Urinary bladder (tissue), 4 donors: ENCODE results near the gene EPB41L5. TPM values are rescaled to one million over a fixed set of nuclear protein-coding genes. Genes with fewer than 3 reads are reported as not detected.
"Not testable (repeated sequence)": the region's sequence is repeated elsewhere in the genome, so short reads cannot be mapped to it uniquely, and the experiment has no call there.

ENCODE experiments used
- DNase-seq: peaks from one replicate; pipeline ENCODE4 v3.0.0-alpha.2; 2015; ENCODE audit errors: extremely low spot score
- H3K27ac ChIP-seq: one replicate; pipeline ENCODE4 v1.5.1; 2013; ENCODE audit warnings: low read depth, mild to moderate bottlenecking, moderate library complexity
- H3K36me3 ChIP-seq: one replicate; pipeline ENCODE4 v1.6.1; 2013; ENCODE audit warnings: mild to moderate bottlenecking, moderate library complexity; ENCODE audit not compliant: insufficient read depth
- H3K4me1 ChIP-seq: one replicate; pipeline ENCODE4 v1.6.1; 2013; ENCODE audit warnings: mild to moderate bottlenecking, moderate library complexity; ENCODE audit not compliant: insufficient read depth
- H3K4me3 ChIP-seq: one replicate; pipeline ENCODE4 v1.5.1; 2013; ENCODE audit warnings: low read depth, low read length
- WGBS: extraction: QIAGEN DNeasy Blood & Tissue Kit; methylation state at CpG from one replicate; pipeline ENCODE4 v1.1.7; 2013; 5-methylcytosine and 5-hydroxymethylcytosine counted together
- polyA plus RNA-seq: library from polyadenylated mRNA; stranded (reverse); fragments of 200-250 nt; gene quantifications from one replicate; pipeline ENCODE4 v1.2.3, GENCODE V29; 2013
- total RNA-seq: library from RNA; depleted of rRNA; stranded (reverse); fragments of >200 nt; gene quantifications from one replicate; pipeline ENCODE4 v1.2.3, GENCODE V29; 2014
- donor health status: healthy with polysubstance abuse.
- donor health status: healthy.

The EPB41L5 gene
- total and polyA plus RNA-seq, 2 donors = 10.3 to 48.3 TPM

DNA sequence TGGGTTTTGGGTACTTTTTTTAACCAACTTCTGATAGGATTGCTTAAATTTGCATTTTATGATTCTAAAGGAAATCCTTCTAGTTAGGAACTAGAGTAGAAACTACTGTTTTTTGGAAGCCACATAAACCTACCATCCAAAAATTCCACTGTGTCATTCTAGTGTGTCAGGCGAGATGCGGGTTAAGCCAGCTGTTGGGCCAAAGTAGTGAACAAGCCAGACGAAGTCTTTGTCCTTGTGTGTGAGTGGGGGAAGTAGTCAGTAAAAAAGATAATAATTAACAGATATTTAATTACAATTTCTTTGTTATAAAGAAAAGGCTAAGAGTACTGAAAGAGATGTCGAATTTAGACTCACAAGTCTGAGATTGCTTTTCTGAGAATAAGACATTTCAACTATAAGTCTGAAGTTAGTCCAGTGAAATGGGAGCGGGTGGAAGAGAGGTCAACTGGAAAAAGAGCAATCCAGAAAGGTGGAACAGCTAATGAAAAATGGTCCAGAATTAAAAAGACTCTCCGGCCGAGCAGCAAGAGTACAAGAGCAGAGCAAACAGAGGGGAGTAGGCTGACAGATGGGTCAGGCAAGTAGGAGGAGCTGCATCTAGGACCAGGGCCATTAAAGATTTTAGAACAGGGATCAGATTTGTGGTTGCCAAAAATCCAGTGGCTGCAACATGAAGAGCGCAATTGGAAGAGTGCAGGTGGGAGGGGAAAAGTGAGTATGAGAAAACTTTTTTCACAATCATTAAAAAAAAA, 1.5 kb downstream of the EPB41L5 start:
- DNase-seq = no peak
- no peak overlapping the region for H3K27ac ChIP-seq

DNA sequence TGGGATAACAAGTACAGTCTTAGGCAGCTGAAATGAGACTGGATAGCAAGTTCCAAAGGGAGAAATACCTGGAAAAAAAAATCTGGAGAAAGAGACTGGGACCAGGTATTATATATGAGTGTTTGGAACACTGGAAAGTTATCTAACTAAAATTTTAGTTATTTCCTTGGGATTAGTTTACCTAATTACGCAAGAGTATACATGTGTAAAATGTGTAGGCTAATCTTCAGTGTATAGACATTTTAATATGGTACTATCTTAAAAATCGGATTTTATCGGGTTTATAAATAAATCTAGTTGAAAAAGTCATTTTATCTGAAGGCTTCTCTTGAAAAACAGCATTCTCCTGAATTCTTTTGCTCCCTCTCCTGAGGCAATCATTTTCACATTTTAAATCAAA, 3.9 kb downstream of the EPB41L5 start:
- Histone ChIP-seq H3K4me1 (peaks cover 2% of the 10 kb centered on the region), H3K4me3 (no peak overlapping the region), H3K36me3 (no peaks in the 10 kb centered on the region), H3K27ac (no peak overlapping the region)
- DNase-seq = no peak
- 81% methylated on average over 3 of the region's 3 CpGs for WGBS

More for the DNA sequence above, 1.5 kb downstream of the EPB41L5 start:
- Histone ChIP-seq H3K4me1 (peaks cover 2% of the 10 kb centered on the region), H3K36me3 (no peaks in the 10 kb centered on the region), H3K4me3 (no peak overlapping the region)
- WGBS = 76% methylated on average over 8 of the region's 8 CpGs

DNA sequence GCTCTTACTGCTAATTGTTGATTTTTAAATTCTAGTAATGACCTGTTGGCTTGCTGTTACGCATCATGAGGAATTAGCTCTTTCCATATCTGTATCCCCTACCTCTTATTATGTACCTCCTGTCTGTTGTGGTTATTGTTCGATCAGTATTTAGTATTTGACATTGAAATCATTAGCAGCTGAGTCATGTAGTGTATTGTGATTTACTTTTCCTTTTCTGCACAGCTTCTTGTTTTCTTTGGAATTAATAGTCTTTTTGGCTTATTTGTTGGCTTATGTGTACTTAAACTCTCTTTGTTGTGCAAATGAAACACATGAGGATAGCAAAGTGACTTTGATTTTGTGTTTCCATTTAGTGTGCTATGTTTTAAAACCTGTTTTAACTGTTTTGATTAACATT, 4.3 kb downstream of the EPB41L5 start:
- Histone ChIP-seq H3K4me1 (peaks cover 2% of the 10 kb centered on the region), H3K4me3 (no peak overlapping the region)

DNA sequence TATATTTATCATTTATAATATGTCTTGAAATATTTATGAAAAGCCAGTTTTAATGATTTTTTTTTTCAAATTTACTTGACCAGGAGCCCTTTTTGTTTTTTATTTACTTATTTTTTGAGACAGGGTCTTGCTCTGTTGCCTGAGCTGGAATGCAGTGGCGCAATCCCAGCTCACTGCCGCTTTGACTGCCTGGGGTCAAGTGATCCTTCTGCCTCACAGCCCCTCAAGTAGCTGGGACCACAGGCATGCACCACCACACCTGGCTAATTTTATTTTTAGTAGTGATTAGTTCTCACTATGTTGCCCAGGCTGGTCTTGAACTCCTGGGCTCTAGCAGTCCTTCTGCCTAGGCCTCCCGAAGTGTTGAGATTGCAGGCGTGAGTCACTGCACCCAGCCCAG, 5.7 kb downstream of the EPB41L5 start:
- 97% methylated on average over 4 of the region's 4 CpGs for WGBS
- Histone ChIP-seq H3K4me3 (no peak overlapping the region), H3K4me1 (peaks cover 2% of the 10 kb centered on the region), H3K36me3 (no peaks in the 10 kb centered on the region), H3K27ac (no peak overlapping the region)
- no peak for DNase-seq

More for the DNA sequence above, 4.3 kb downstream of the EPB41L5 start:
- Histone ChIP-seq H3K27ac (no peak overlapping the region), H3K36me3 (no peaks in the 10 kb centered on the region)
- no peak for DNase-seq
- 85% methylated on average over 2 of the region's 2 CpGs for WGBS

DNA sequence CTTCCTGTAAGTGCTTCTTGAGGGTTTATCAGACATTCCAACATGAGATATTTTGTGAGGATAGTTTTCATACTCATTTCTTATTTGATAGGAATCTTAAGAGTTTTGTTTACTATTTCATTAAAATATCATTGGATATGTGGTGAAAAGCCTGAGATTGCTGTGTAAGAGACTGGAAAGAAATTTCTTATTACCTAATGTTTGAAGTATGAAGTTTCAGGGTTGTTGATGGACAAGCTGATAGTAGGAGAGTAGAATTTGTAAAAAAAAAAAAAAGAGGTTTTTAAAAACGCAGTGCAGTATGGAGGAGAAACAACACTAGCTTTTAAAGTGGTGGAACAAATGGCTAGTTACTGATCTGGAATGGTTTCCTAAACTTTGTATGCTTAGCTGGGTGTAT, 7.7 kb downstream of the EPB41L5 start:
- WGBS = 56% methylated on average over 1 of the region's 1 CpG
- H3K27ac ChIP-seq = no peak overlapping the region
- H3K4me3 ChIP-seq = no peak overlapping the region
- H3K4me1 ChIP-seq = no peaks in the 10 kb centered on the region
- no peaks in the 10 kb centered on the region for H3K36me3 ChIP-seq
- DNase-seq = no peak

DNA sequence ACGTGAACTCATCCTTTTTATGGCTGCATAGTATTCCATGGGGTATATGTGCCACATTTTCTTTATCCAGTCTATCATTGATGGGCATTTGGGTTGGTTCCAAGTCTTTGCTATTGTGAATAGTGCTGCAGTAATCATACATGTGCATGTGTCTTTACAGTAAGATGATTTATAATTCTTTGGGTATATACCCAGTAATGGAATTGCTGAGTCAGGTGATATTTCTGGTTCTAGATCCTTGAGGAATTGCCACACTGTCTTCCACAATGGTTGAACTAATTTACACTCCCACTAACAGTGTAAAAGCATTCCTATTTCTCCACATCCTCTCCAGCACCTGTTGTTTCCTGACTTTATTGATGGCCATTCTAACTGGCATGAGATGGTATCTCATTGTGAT, 9.6 kb downstream of the EPB41L5 start:
- not testable (repeated sequence) for DNase-seq, H3K36me3 ChIP-seq, H3K4me3 ChIP-seq, H3K4me1 ChIP-seq, H3K27ac ChIP-seq
- WGBS = 94% methylated on average over 1 of the region's 1 CpG

DNA sequence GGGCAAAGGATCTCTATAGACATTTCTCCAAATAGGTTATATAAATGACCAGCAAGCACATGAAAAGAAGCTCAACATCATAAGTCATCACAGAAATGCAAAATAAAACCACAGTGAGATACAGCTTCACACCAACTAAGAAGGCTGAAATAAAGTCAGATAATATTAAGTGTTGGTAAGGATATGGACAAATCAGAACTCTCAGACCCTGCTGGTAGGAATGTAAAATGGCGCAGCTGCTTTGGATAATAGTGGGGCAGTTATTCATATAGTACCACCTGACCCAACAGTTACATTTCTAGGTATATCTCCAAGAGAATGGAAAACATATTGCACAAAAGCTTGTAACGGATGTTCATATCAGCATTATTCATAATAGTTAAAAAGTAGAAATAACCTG, 14.0 kb downstream of the EPB41L5 start:
- Histone ChIP-seq H3K4me1 (no peaks in the 10 kb centered on the region), H3K36me3 (no peaks in the 10 kb centered on the region), H3K4me3 (no peak overlapping the region), H3K27ac (no peak overlapping the region)
- DNase-seq = no peak
- over 99% methylated on average over 2 of the region's 2 CpGs for WGBS

DNA sequence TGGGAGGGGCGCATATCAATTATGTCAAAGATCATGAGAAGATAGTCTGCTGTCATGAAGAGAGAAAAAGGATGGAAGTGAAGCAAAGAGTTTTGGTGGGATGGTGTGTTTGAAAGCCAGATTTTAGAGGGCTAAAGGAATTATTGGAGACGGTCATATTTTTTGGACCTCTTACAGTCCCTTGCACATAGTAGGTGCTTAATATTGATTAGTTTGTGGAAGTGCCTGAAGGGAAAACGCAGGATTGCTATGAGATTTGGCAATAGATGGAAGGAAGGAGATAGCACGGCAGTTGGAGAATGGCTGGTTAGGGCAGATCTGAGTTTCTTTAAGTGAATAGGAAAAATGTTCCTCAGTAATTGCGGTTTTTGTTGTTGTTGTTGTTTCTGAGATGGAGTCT, 15.9 kb downstream of the EPB41L5 start:
- Histone ChIP-seq H3K4me1 (no peaks in the 10 kb centered on the region), H3K36me3 (no peaks in the 10 kb centered on the region), H3K27ac (no peak overlapping the region), H3K4me3 (no peak overlapping the region)
- DNase-seq = no peak
- WGBS = 94% methylated on average over 5 of the region's 5 CpGs

DNA sequence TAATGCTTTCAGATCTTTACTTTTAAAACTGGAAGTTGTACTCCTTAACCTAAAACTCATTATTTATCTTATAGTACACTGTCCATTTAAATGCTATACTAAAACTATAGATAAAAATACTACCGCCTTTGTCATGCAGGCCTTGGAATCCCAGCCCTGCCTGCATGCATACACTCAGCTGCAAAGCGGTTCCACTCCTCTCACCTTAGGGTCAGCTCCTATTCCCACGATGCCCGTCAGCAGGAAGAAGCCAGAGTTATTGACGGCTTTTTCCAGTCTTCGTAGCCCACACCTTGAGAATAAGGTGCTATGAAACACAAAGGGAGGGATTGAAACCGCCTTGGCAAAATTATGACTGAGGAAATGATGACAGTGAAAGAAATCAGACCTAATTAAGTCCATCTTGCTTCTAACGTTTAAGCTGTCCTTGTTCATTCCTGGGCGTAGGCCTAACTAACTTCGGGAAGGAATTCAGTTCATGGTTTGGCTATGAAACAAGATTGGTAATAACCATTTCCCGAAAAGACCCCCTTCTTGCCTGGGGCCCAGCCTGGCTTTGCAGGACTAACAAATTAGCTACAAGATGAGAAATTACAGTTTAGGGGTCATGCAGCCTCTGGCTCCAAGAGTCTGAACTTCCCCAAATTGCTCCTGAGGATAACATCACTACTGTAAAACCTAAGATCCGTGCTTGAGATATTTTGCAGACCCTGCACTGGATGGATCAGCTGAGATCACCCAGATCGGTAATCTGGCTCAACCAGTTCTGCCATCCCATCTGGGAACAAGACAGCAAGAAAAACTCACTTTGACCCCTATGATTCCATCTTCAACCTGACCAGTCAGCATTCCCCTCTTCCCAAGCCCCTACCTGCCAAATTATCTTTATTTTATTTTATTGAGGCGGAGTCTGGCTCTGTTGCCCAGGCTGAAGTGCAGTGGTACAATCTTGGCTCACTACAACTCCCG, 17.1 kb downstream of the EPB41L5 start:
- no peak for DNase-seq
- Histone ChIP-seq H3K36me3 (no peaks in the 10 kb centered on the region), H3K4me3 (no peak overlapping the region), H3K27ac (no peak overlapping the region), H3K4me1 (no peaks in the 10 kb centered on the region)
- WGBS = 85% methylated on average over 15 of the region's 15 CpGs

DNA sequence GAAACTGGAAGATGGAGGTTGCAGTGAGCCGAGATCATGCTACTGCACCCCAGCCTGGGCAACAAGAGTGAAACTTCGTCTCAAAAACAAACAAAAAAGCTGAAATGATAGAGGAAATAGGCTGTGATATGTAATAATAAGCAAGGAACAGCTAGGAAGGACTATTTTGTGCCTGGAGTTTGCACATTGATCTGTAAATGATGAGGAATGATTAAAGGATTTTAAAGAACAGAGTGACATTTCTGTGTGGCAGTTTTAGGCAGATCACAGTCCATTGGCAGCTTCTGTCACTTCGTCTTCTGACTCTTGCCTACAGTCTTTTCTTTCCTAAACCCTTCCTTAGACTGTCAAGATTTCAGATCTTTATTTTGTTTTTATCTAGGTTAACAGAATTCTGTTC, 19.4 kb downstream of the EPB41L5 start:
- no peaks in the 10 kb centered on the region for H3K4me1 ChIP-seq
- H3K4me3 ChIP-seq = no peak overlapping the region
- 90% methylated on average over 3 of the region's 3 CpGs for WGBS
- DNase-seq = no peak
- no peak overlapping the region for H3K27ac ChIP-seq
- no peaks in the 10 kb centered on the region for H3K36me3 ChIP-seq

DNA sequence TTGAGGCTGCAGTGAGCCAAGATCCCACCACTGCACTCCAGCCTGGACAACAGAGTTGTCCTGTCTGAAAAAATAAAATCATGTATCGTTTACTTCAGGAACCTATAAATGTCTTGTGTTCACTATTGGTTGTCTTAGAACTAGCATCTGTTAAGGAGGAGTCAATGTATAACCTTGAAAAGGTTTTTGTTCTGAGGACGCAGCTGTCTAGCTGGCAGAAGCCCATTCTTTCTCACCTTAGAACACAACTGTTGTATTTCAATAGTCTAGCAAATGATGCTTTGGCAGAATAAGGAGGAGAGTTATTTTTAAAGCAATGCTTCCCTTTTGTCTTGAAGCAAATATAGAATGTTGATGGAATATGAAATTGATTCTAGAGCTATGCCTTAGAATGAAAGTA, 21.1 kb downstream of the EPB41L5 start:
- WGBS = 65% methylated on average over 2 of the region's 2 CpGs
- H3K4me1 ChIP-seq = no peaks in the 10 kb centered on the region
- DNase-seq = no peak
- no peak overlapping the region for H3K27ac ChIP-seq
- no peaks in the 10 kb centered on the region for H3K36me3 ChIP-seq
- H3K4me3 ChIP-seq = no peak overlapping the region

DNA sequence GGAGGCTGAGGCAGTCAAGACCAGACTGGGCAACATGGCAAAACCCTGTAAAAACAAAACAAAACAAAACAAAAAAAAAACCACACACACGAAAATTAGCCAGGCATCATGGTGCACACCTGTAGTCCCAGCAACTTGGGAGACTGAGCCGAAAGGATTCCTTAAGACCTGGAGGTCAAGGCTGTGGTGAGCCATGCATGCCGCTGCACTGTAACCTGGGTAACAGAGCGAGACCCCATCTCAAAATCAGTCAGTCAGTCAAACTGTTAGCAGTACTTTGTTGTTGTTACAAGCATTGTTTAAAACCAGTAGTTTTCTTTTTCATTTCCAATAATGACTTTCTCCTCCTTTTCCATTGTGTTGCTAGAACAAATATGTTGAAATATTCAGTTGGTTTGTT, 21.7 kb downstream of the EPB41L5 start:
- Histone ChIP-seq H3K4me3 (no peak overlapping the region), H3K27ac (no peak overlapping the region), H3K4me1 (no peaks in the 10 kb centered on the region), H3K36me3 (no peaks in the 10 kb centered on the region)
- 94% methylated on average over 4 of the region's 4 CpGs for WGBS
- no peak for DNase-seq

DNA sequence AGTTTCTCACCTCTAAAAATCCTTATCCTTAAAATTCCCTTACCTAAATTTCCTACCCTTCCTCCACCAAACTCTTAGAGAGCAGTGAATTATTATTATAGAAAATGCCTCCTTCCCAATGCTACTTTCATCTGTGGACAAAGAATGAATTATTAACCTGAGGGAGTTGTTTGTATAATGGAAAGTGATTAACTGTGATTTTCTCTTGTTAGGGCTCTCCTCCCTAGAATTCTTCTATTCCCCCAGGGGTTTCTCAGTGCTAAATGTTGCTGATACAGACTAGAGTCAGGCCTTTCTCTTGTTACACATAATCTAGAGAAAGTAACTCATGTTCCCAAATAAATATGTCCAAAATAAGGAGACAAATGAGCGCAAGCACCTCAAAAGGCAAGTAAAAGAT, 23.3 kb downstream of the EPB41L5 start:
- H3K27ac ChIP-seq = no peak overlapping the region
- no peaks in the 10 kb centered on the region for H3K4me1 ChIP-seq
- WGBS = 90% methylated on average over 1 of the region's 1 CpG
- H3K36me3 ChIP-seq = no peaks in the 10 kb centered on the region
- no peak overlapping the region for H3K4me3 ChIP-seq
- DNase-seq = no peak

DNA sequence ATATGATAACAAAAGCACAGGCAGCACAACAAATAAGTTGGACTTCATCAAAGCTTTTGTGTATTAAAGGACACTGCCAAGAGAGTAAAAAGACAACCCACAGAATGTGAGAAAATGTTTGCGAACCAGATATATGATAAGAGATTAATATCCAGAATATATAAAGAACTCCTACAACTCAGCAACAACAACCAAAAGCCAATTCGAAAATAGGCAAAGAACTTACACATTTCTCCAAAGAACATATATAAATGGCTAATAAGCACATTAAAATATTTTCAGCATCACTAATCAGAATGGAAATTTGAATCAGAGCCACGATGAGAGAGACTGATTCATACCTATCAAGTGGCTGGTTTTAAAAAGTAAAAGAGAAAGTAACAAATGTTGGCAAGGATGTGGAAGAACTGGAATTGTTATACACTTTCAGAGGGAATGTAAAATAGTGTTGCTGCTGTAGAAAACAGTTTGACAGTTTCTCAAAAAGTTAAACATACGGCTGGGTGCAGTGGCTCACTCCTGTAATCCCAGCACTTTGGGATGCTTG, 25.2 kb downstream of the EPB41L5 start:
- no peak overlapping the region for H3K4me3 ChIP-seq
- H3K4me1 ChIP-seq = no peaks in the 10 kb centered on the region
- DNase-seq = no peak
- no peak overlapping the region for H3K27ac ChIP-seq
- H3K36me3 ChIP-seq = no peaks in the 10 kb centered on the region
- WGBS = 92% methylated on average over 4 of the region's 4 CpGs
